GM18861 (cell line): ENCODE data around the gene TLX2.
"Not testable (repeated sequence)": the region's sequence is repeated elsewhere in the genome, so short reads cannot be mapped to it uniquely, and the experiment has no call there.

Experiments
- ATAC-seq: cut with Tn5 transposase; IDR thresholded peaks from one replicate; pipeline ENCODE4 v1.9.1; 2021; ENCODE audit not compliant: unreplicated experiment

TLX2 gene

GRCh38 chr2:74553892-74554819 lies 39.9 kb downstream of the TLX2 start, which contains the start of the genes DOK1 and LOXL3:
TSS of gene DOK1 (plus strand) at chr2:74554720. CDS start at chr2:74554755, 35 bp downstream.
TSS of gene LOXL3 (minus strand) at chr2:74553942. CDS start at chr2:74552634, 1,308 bp downstream.
- peak; percentile 33 for ATAC-seq

- ATAC-seq = peak; percentile 28
These were observed 40.7 kb downstream of the TLX2 start for GRCh38 chr2:74554820-74555531.

GRCh38 chr2:74555610-74556103 lies 41.4 kb downstream of the TLX2 start:
- ATAC-seq = no peak

GRCh38 chr2:74556159-74556558 lies 41.9 kb downstream of the TLX2 start:
- ATAC-seq = no peak

GRCh38 chr2:74556831-74557370 lies 42.7 kb downstream of the TLX2 start:
- no peak for ATAC-seq

GRCh38 chr2:74558284-74559230 lies 44.3 kb downstream of the TLX2 start:
- ATAC-seq = no peak

- no peak for ATAC-seq
These were observed 45.7 kb downstream of the TLX2 start for GRCh38 chr2:74559912-74560311.

- no peak for ATAC-seq
These were observed 46.3 kb downstream of the TLX2 start for GRCh38 chr2:74560591-74560990.

- ATAC-seq = not testable (repeated sequence)
These were observed 46.8 kb downstream of the TLX2 start for GRCh38 chr2:74561022-74561421.

- ATAC-seq = no peak
These were observed 48.0 kb downstream of the TLX2 start for GRCh38 chr2:74562126-74562775.

GRCh38 chr2:74564222-74564621 lies 50.0 kb downstream of the TLX2 start:
- no peak for ATAC-seq

GRCh38 chr2:74566076-74566753 lies 52.0 kb downstream of the TLX2 start:
- no peak for ATAC-seq

GRCh38 chr2:74566754-74567085 lies 52.5 kb downstream of the TLX2 start:
- ATAC-seq = no peak
